Neural cell (in vitro differentiated cells): Measurements from ENCODE around the gene LYPD6. TPM values are rescaled to one million over a fixed set of nuclear protein-coding genes. Genes with fewer than 3 reads are reported as not detected.

ENCODE experiments used
- H2AFZ ChIP-seq: fragments of 200-600, 300-800 bp; sonication (generic), shearing (Covaris generic); 2 replicates; pipeline ENCODE4 v1.6.0; 2014; ENCODE audit warnings: low read depth, mild to moderate bottlenecking, antibody characterized with exemption, low read length, moderate library complexity
- H3F3A ChIP-seq: fragments of 200-600 bp; shearing (Covaris generic); 2 replicates; pipeline ENCODE4 v1.6.1; 2016; ENCODE audit warnings: mild to moderate bottlenecking, moderate library complexity, mixed read lengths, antibody characterized with exemption, low read length; ENCODE audit not compliant: insufficient read depth, poor library complexity, severe bottlenecking
- H3K27ac ChIP-seq: fragments of 200-600, 300-800 bp; sonication (generic), shearing (Covaris generic); 2 replicates; pipeline ENCODE4 v1.5.1; 2014; ENCODE audit warnings: mild to moderate bottlenecking, low read length, moderate library complexity
- H3K27me3 ChIP-seq: fragments of 300-800, 200-600 bp; sonication (generic), shearing (Covaris generic); 2 replicates; pipeline ENCODE4 v1.6.0; 2014; ENCODE audit warnings: mild to moderate bottlenecking, low read depth, low read length, moderate library complexity; ENCODE audit not compliant: insufficient read depth
- H3K36me3 ChIP-seq: fragments of 300-800, 200-600 bp; sonication (generic), shearing (Covaris generic); 2 replicates; pipeline ENCODE4 v1.5.1; 2014; ENCODE audit warnings: mild to moderate bottlenecking, antibody characterized with exemption, low read length, moderate library complexity; ENCODE audit not compliant: insufficient read depth
- H3K4me2 ChIP-seq: fragments of 300-800, 200-600 bp; sonication (generic), shearing (Covaris generic); 2 replicates; pipeline ENCODE4 v1.6.0; 2014; ENCODE audit warnings: mild to moderate bottlenecking, low read length
- H3K4me3 ChIP-seq: fragments of 300-800, 200-600 bp; sonication (generic), shearing (Covaris generic); 2 replicates; pipeline ENCODE4 v1.5.1; 2014; ENCODE audit warnings: mild to moderate bottlenecking, low read length, moderate library complexity
- H3K79me2 ChIP-seq: fragments of 200-600 bp; shearing (Covaris generic); replicated peaks from 2 replicates; pipeline ENCODE4 v1.6.0; 2014; ENCODE audit warnings: mild to moderate bottlenecking, low read length, moderate library complexity; ENCODE audit not compliant: insufficient read depth
- H3K9ac ChIP-seq: fragments of 300-800, 200-600 bp; sonication (generic), shearing (Covaris generic); 2 replicates; pipeline ENCODE4 v1.6.1; 2016; ENCODE audit warnings: mild to moderate bottlenecking, low read length, mixed read lengths
- H3K9me2 ChIP-seq: fragments of 200-600 bp; shearing (Covaris generic); 2 replicates; pipeline ENCODE4 v1.6.1; 2016; ENCODE audit warnings: mild to moderate bottlenecking, low read length, mixed read lengths; ENCODE audit not compliant: insufficient read depth
- H3K9me3 ChIP-seq: fragments of 200-600, 300-800 bp; sonication (generic), shearing (Covaris generic); 2 replicates; pipeline ENCODE4 v1.6.1; 2016; ENCODE audit warnings: mild to moderate bottlenecking, mixed run types, low read length, moderate library complexity, mixed read lengths
- H4K20me1 ChIP-seq: fragments of 200-600 bp; shearing (Covaris generic); 2 replicates; pipeline ENCODE4 v1.6.1; 2016; ENCODE audit warnings: mild to moderate bottlenecking, mixed run types; ENCODE audit not compliant: insufficient read depth
- CTCF ChIP-seq: fragments of 450-650 bp; IDR thresholded peaks from 2 replicates; pipeline ENCODE4 v1.5.1; 2014; ENCODE audit warnings: antibody characterized with exemption, mild to moderate bottlenecking, moderate library complexity; ENCODE audit not compliant: poor library complexity, severe bottlenecking
- EP300 ChIP-seq: fragments of 450-650 bp; conservative IDR thresholded peaks from 2 replicates; pipeline ENCODE4 v1.6.1; 2014; ENCODE audit warnings: antibody characterized with exemption, mild to moderate bottlenecking, moderate library complexity; ENCODE audit not compliant: poor library complexity, severe bottlenecking
- EZH2 ChIP-seq: fragments of 200-600, 300-800 bp; shearing (Covaris generic), sonication (generic); IDR thresholded peaks from 2 replicates; pipeline ENCODE4 v1.6.1; 2014; ENCODE audit warnings: antibody characterized with exemption, low read length, borderline replicate concordance, mild to moderate bottlenecking; ENCODE audit not compliant: insufficient read depth, poor library complexity, severe bottlenecking
- MXI1 ChIP-seq: fragments of 450-650 bp; conservative IDR thresholded peaks from 2 replicates; pipeline ENCODE4 v1.6.1; 2014; ENCODE audit warnings: antibody characterized with exemption, mild to moderate bottlenecking; ENCODE audit not compliant: poor library complexity, severe bottlenecking
- POLR2AphosphoS5 ChIP-seq: IDR thresholded peaks from 2 replicates; pipeline ENCODE4 v1.6.1; 2012
- RAD21 ChIP-seq: fragments of 450-650 bp; conservative IDR thresholded peaks from 2 replicates; pipeline ENCODE4 v1.6.1; 2014; ENCODE audit warnings: antibody characterized with exemption, mild to moderate bottlenecking, moderate library complexity
- REST ChIP-seq: IDR thresholded peaks from 2 replicates; pipeline ENCODE4 v1.6.1; 2012; ENCODE audit warnings: borderline replicate concordance
- SMC3 ChIP-seq: fragments of 450-650 bp; conservative IDR thresholded peaks from 2 replicates; pipeline ENCODE4 v1.6.1; 2014; ENCODE audit warnings: antibody characterized with exemption, mild to moderate bottlenecking, moderate library complexity; ENCODE audit not compliant: poor library complexity
- TAF1 ChIP-seq: IDR thresholded peaks from 2 replicates; pipeline ENCODE4 v1.6.1; 2012; ENCODE audit warnings: low read depth
- polyA plus RNA-seq: library from polyadenylated mRNA; depleted of rRNA; stranded (reverse); fragments of >200 nt; gene quantifications from 2 replicates; pipeline ENCODE4 v1.2.3, GENCODE V29; 2014

LYPD6 gene
- polyA plus RNA-seq, 1 donor from 2014 or later: 2.3 TPM

DNA sequence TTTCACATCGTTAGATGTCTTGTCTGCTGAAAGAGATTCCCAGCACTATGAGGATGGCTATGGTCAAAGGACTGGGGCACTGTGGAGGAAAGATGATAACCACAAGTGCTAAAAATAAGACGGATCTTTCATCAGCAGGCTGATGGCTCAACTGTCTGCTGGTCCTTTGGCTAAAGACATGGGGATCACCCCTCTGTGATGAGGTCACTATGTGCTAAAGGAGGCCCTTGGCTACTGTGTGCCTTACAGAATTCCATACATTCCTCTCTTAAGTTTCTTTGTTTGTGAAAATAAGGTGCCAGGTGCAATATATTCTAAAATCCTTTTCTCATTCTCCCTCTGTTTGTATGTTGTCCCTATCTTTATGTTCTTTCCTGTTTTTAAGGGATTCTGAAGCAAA, 39.7 kb upstream of the LYPD6 start:
- TF ChIP-seq TAF1: no peak
- Histone ChIP-seq H3K4me2 (no peak overlapping the region), H3K36me3 (no peaks in the 10 kb centered on the region), H3K9me3 (no peaks in the 10 kb centered on the region), H2AFZ (no peak overlapping the region), H3K27ac (no peak overlapping the region), H3K9ac (no peak overlapping the region), H3K9me2 (no peaks in the 10 kb centered on the region), H4K20me1 (no peaks in the 10 kb centered on the region), H3F3A (no peaks in the 10 kb centered on the region), H3K79me2 (no peaks in the 10 kb centered on the region), H3K4me3 (no peak overlapping the region), H3K27me3 (no peaks in the 10 kb centered on the region)

DNA sequence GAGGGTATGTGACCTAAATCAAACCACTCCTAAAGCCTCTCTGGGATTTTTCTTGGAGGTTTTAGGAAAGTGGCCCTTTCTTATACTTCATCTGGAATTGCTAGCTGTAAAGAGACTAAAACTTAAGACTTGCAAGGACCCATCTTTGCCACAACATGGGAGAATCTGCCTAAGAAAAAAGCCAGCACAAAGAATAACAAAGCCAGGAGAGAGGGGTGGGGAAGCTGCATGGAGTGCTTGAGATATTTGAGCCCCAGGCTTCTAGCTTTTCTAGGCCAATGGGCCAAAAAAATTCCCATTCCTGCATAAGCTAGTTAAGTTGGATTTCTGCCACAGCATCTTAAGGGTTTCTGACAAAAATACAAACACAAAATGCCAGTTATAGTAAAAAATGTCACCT, 38.5 kb upstream of the LYPD6 start:
- no peaks in the 10 kb centered on the region for H3K9me2 ChIP-seq
- no peaks in the 10 kb centered on the region for H3K36me3 ChIP-seq
- no peak overlapping the region for H3K9ac ChIP-seq
- no peak overlapping the region for H3K4me2 ChIP-seq
- TF ChIP-seq REST (no peak), RAD21 (no peak), SMC3 (no peak), EP300 (no peak), CTCF (no peak), EZH2 (no peak), MXI1 (no peak), POLR2AphosphoS5 (no peak)
- H4K20me1 ChIP-seq: no peaks in the 10 kb centered on the region
- H3K79me2 ChIP-seq: no peaks in the 10 kb centered on the region
- no peaks in the 10 kb centered on the region for H3K27me3 ChIP-seq
- no peak overlapping the region for H3K4me3 ChIP-seq
- H3F3A ChIP-seq: no peaks in the 10 kb centered on the region
- no peak overlapping the region for H3K27ac ChIP-seq
- H3K9me3 ChIP-seq: no peaks in the 10 kb centered on the region
- H2AFZ ChIP-seq: no peak overlapping the region

- Histone ChIP-seq H3K27me3 (no peaks in the 10 kb centered on the region), H3K4me2 (no peak overlapping the region), H4K20me1 (no peaks in the 10 kb centered on the region), H3K9me2 (no peaks in the 10 kb centered on the region), H3K36me3 (no peaks in the 10 kb centered on the region), H3F3A (no peaks in the 10 kb centered on the region), H3K9ac (no peak overlapping the region), H2AFZ (no peak overlapping the region), H3K27ac (no peak overlapping the region), H3K4me3 (no peak overlapping the region), H3K79me2 (no peaks in the 10 kb centered on the region), H3K9me3 (no peaks in the 10 kb centered on the region)
- TF ChIP-seq EP300 (no peak), MXI1 (no peak), REST (no peak)
These were observed 34.4 kb upstream of the LYPD6 start for GRCh38 chr2:149296031-149296430.
